ENCODE results near the gene LYG1. TPM values are rescaled to one million over a fixed set of nuclear protein-coding genes. Genes with fewer than 3 reads are reported as not detected.

Gene LYG1
- total RNA-seq, 1 experiment from 2014 or later = 3.8 TPM

GRCh38 chr2:99256677-99257076 is 44.3 kb downstream of the LYG1 start:
- peaks cover 0 to 8% of the 10 kb centered on the region in 2 experiments; a peak in 1 of 4 replicates for H3K4me1 ChIP-seq (ENCODE audit: control insufficient read depth in 1 of 2, insufficient read depth in 2 of 2, low read length in 2 of 2)
- ChIA-PET POLR2A (no interaction called here), CTCF (no interaction called here), RAD21 (ENCODE audit: low non-redundant PET in 1 of 2, low total read pairs in 2 of 2, uncharacterized antibody in 2 of 2, unreplicated experiment in 2 of 2) (no interaction called here)
- H3K27ac ChIP-seq (ENCODE audit: low read depth, low read length) = no peak overlapping the region
- H3K9me2 ChIP-seq (ENCODE audit: insufficient read depth) = no peaks in the 10 kb centered on the region
- no peaks in the 10 kb centered on the region for H4K20me1 ChIP-seq (ENCODE audit: insufficient read depth)
- ATAC-seq = no peak
- no TSS peak for BruUV-seq (replicated peaks)
- intact Hi-C loops (cut with micrococcal nuclease) = no loop called here
- H3K36me3 ChIP-seq (ENCODE audit: control insufficient read depth in 1 of 2, insufficient read depth in 2 of 2, low read length in 2 of 2) = no peaks in the 10 kb centered on the region
- no peaks in the 10 kb centered on the region for H3K79me2 ChIP-seq (ENCODE audit: insufficient read depth, low read length)
- H3K4me3 ChIP-seq (replicated peaks in 1 of 2; ENCODE audit: low read depth in 1 of 2, low read length in 2 of 2) = no peak overlapping the region
- no peaks in the 10 kb centered on the region for H3K9me3 ChIP-seq (ENCODE audit: control insufficient read depth in 1 of 2, insufficient read depth in 1 of 2, low read depth in 1 of 2, low read length in 2 of 2)
- H3K9ac ChIP-seq (ENCODE audit: low read length) = no peak overlapping the region
- DNase-seq (ENCODE audit: low read depth, low spot score) = peak; percentile 4
- H3K27me3 ChIP-seq (ENCODE audit: insufficient read depth, low read length) = no peaks in the 10 kb centered on the region
- H3K4me2 ChIP-seq (ENCODE audit: low read length) = no peak overlapping the region
- H2AFZ ChIP-seq (ENCODE audit: low read depth, low read length, poor library complexity, severe bottlenecking) = no peak overlapping the region
- TF ChIP-seq POLR2A (IDR thresholded peaks at IDR 0.05; ENCODE audit: borderline replicate concordance, extremely low read depth, insufficient read depth, insufficient read length) (no peak), CEBPB (IDR thresholded peaks at IDR 0.05; ENCODE audit: low read depth) (no peak), ZFX (IDR thresholded peaks at IDR 0.05) (no peak), YY1 (IDR thresholded peaks at IDR 0.05; ENCODE audit: extremely low read depth, insufficient replicate concordance, low read depth, low read length) (no peak), ELF1 (IDR thresholded peaks at IDR 0.05; ENCODE audit: borderline replicate concordance, low read depth) (no peak), SIN3A (IDR thresholded peaks at IDR 0.05; ENCODE audit: low read depth) (no peak), ZNF274 (IDR thresholded peaks at IDR 0.05; ENCODE audit: low read depth, low read length) (no peak), CBX3 (IDR thresholded peaks at IDR 0.05; ENCODE audit: low read depth) (no peak), FOSL1 (IDR thresholded peaks at IDR 0.05; ENCODE audit: low read depth) (no peak)

DNA sequence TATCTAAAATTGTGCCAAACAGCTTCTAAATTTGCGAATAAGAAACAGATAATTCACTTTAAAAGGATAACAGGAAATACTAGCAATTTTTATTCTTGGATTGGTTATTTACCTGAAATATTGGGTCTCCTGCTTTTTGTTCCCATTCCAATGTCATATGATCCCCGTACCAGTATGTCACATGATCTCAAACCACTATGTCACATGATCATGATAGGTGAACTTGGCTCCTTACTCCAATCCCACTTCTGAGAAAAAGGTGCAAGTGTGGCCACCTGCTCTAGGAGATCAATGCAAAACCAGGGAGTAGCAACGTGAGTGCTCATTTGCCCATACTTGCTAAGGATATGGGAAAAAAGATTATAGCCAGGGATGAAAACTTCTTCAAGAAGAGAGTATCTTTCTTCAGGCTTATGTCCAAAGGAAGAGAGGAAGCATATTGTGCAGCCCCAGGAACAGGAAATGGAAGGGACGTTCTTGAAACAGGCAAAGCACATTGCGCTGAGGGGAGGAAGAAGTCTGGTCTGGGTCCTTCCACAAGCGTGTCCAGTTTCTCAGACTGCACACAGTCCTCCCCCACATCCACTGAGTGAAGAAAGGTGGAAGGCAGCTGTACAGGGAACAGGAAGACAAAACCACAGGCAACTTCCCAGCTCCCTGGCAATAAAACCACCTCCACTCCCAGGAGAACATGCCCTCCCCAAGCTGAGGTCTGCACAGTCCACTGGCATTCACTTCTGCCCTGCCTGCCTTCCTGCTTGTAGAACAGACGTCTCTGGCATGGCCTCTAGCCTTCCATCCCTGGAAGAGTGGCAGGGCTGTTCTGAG is 45.3 kb downstream of the LYG1 start, which contains the start of gene LYG2:
TSS of gene LYG2 (minus strand) at position 176 of the 828 bp plus-strand sequence. CDS start 1,406 bp downstream, outside the sequence.
- no peak within 1 kb of the TSS for H2AFZ ChIP-seq (ENCODE audit: low read depth, low read length, poor library complexity, severe bottlenecking)
- H3K9me3 ChIP-seq (ENCODE audit: control insufficient read depth in 1 of 2, insufficient read depth in 1 of 2, low read depth in 1 of 2, low read length in 2 of 2) = no peaks in the 10 kb centered on the region
- ChIA-PET POLR2A (no interaction called here), CTCF (no interaction called here), RAD21 (ENCODE audit: low non-redundant PET in 1 of 2, low total read pairs in 2 of 2, uncharacterized antibody in 2 of 2, unreplicated experiment in 2 of 2) (no interaction called here)
- H3K27ac ChIP-seq (ENCODE audit: low read depth, low read length) = no peak within 1 kb of the TSS
- no peaks in the 10 kb centered on the region for H3K79me2 ChIP-seq (ENCODE audit: insufficient read depth, low read length)
- intact Hi-C loops (cut with micrococcal nuclease) = no loop called here
- no peak within 1 kb of the TSS for H3K4me2 ChIP-seq (ENCODE audit: low read length)
- H4K20me1 ChIP-seq (ENCODE audit: insufficient read depth) = no peaks in the 10 kb centered on the region
- DNase-seq (ENCODE audit: low read depth, low spot score) (no peak), ATAC-seq (no peak)
- no peaks in the 10 kb centered on the region for H3K36me3 ChIP-seq (ENCODE audit: control insufficient read depth in 1 of 2, insufficient read depth in 2 of 2, low read length in 2 of 2)
- H3K4me3 ChIP-seq (replicated peaks in 1 of 2; ENCODE audit: low read depth in 1 of 2, low read length in 2 of 2) = no peak within 1 kb of the TSS
- no peaks in the 10 kb centered on the region for H3K9me2 ChIP-seq (ENCODE audit: insufficient read depth)
- peaks cover 0 to 8% of the 10 kb centered on the region in 2 experiments; a peak in 1 of 4 replicates for H3K4me1 ChIP-seq (ENCODE audit: control insufficient read depth in 1 of 2, insufficient read depth in 2 of 2, low read length in 2 of 2)
- H3K9ac ChIP-seq (ENCODE audit: low read length) = no peak within 1 kb of the TSS
- H3K27me3 ChIP-seq (ENCODE audit: insufficient read depth, low read length) = no peaks in the 10 kb centered on the region
- no TSS peak for BruUV-seq (replicated peaks)
- TF ChIP-seq MAX (IDR thresholded peaks at IDR 0.05) (no peak), REST (IDR thresholded peaks at IDR 0.05; ENCODE audit: low read depth) (no peak), EGR1 (IDR thresholded peaks at IDR 0.05; ENCODE audit: low read depth) (no peak), JUND (IDR thresholded peaks at IDR 0.05) (no peak)
- TF ChIP-seq, protein P1, sequence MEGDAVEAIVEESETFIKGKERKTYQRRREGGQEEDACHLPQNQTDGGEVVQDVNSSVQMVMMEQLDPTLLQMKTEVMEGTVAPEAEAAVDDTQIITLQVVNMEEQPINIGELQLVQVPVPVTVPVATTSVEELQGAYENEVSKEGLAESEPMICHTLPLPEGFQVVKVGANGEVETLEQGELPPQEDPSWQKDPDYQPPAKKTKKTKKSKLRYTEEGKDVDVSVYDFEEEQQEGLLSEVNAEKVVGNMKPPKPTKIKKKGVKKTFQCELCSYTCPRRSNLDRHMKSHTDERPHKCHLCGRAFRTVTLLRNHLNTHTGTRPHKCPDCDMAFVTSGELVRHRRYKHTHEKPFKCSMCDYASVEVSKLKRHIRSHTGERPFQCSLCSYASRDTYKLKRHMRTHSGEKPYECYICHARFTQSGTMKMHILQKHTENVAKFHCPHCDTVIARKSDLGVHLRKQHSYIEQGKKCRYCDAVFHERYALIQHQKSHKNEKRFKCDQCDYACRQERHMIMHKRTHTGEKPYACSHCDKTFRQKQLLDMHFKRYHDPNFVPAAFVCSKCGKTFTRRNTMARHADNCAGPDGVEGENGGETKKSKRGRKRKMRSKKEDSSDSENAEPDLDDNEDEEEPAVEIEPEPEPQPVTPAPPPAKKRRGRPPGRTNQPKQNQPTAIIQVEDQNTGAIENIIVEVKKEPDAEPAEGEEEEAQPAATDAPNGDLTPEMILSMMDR (IDR thresholded peaks at IDR 0.05 in 2 of 3, conservative IDR thresholded peaks at IDR 0.05 in 1 of 3; ENCODE audit: borderline replicate concordance in 1 of 3, insufficient read depth in 1 of 3, low read depth in 2 of 3, low read length in 2 of 3) = no peak

All from HCT116 (cell line).